HG03135 (cell line): ENCODE data around the gene SH3TC1.
A peak's percentile ranks its signal among the peaks of the same experiment; 100 is the strongest.

Experiments
- ATAC-seq: cut with Tn5 transposase; IDR thresholded peaks from one replicate; pipeline ENCODE4 v1.9.1; 2021; ENCODE audit warnings: mild to moderate bottlenecking, moderate library complexity; ENCODE audit not compliant: unreplicated experiment

SH3TC1 gene

DNA sequence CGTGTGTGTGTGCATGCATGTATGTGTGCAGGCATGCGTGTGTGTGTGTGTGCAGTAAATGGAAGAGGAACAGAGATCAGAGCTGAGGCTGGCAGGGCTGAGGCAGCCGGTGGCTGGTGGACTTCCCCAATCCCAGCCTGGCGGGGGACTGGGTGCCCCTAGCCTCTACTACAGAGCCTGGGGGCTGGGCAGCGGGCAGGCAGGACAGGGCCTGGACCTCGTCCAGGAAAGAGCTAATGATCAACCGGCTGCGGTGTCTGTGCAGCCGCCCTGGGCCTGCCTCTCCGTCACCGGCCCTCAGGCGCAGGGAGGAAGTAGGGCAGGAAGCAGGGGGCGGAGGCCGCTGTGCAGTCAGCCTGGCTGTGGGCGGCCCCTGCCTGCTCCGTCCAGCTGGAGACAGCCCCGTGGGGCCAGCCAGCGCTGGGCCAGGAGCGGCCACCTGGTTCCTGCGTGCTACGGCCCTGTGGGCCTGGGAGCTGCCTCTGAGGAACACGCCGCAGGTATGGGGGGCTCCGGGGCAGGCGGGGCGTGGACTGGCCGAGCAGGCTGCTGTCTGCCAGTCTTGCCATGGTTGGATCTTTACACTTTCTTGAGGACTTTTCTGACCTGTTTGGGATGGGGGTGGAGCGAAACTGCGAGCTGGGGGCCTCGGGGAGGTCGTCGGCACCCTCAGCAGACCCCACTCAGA is at the start of gene SH3TC1:
TSS of gene SH3TC1 (plus strand) at position 385 of the 688 bp plus-strand sequence. CDS start 5,905 bp downstream, outside the sequence.
- peak; percentile 76 for ATAC-seq

- no peak for ATAC-seq
Measured at GRCh38 chr4:8149664-8150063, 49.4 kb upstream of the SH3TC1 start.

- no peak for ATAC-seq
Measured at GRCh38 chr4:8150152-8151090, 48.7 kb upstream of the SH3TC1 start.

DNA sequence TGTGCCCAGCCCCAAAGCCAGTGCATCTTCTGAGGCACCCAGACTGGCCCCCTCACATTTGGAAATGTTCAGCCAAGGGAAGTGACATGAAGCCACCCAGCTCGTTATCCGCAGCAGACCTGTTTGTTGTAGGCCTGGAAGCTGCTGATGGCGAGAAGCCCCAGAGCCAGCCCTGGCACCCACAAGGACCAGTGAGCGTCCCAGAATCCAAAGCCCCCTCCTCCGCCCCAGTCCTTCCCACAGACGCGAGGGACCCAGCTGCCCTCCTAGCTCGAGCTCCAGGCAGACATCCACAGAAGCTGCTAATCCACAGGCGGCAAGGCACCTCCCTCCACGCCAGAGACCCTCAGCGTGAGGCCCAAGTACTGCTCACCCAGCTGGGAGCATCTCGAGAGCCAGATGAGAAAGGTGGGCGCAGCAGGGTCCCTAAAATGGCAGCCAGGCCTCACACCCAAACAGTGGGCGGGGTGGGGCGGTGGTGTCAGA is 47.9 kb upstream of the SH3TC1 start:
- no peak for ATAC-seq

DNA sequence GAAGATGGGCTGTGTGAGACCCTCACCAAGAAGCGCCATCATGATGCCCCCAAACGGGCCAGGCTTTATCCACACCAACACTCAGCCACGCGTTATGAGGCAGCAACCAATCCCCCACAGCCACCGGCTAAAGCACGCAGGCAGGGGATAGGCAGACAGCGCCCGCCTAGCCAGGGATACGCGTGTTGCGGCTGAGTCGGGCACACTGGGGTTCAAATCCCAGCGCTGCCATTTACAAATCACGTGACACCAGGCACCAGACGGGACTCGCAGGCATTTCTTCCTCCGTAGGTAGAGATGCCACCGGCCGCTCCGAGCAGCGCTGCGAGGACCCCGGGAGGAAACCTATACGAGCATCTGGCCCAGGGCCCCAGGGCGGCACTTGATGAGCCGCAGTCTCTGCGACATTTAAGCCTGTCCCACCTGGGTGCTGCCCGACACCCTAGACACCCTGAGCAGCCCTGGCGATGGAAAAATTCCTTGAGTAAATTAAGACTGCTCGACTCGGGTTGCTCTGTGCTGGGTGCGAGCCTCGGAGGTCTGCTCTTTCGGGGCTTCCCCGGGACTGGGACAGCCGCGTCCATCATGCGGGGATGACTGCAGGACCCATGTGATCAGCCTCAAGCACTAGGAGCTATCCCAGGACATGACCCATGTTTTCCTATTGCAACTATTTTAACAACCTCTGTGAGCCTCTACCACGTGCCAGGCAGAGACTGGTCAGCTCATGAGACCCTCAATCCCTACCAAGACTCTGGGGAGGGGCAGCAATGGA is 46.8 kb upstream of the SH3TC1 start:
- no peak for ATAC-seq

DNA sequence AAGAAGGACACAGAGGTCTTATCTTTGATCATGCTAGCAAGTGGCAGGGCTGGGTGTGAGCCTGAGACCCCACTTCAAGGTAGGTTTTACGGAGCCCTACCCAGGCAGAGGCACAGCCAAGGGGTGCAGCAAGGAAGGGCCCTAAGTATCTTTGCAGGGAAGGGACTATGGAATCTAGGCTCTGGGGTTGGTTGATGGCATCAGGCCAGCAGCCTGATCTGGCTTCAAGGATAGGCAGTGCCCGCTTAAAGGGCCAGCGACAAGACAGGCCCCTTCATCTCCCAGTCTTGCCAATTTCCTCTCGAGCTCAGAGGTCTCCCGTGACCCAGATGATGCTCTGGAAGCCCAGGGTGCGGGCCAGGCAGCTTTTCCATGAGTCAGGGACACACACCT is 46.2 kb upstream of the SH3TC1 start:
- ATAC-seq, result no peak

DNA sequence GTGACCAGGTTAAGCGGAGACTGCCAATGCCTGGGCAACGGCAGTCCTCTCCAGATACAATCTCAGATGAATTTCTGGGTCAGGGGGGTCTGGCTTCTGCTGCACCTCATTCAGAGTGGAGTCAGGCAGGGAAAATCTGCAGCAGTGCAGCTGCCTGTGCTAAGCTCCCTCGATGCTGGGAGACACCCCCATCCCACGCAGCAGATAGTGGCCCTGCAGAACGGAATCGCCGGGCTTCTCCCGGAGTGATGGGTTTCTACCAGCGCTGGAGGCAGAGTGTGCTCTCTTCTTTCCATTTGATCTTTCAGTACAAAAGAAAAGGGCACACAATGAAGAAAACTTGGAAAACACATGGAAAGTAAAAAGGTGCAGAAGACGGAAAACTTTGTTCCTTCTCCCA is 45.6 kb upstream of the SH3TC1 start:
- no peak for ATAC-seq

- no peak for ATAC-seq
Measured at GRCh38 chr4:8155048-8155447, 44.0 kb upstream of the SH3TC1 start.

DNA sequence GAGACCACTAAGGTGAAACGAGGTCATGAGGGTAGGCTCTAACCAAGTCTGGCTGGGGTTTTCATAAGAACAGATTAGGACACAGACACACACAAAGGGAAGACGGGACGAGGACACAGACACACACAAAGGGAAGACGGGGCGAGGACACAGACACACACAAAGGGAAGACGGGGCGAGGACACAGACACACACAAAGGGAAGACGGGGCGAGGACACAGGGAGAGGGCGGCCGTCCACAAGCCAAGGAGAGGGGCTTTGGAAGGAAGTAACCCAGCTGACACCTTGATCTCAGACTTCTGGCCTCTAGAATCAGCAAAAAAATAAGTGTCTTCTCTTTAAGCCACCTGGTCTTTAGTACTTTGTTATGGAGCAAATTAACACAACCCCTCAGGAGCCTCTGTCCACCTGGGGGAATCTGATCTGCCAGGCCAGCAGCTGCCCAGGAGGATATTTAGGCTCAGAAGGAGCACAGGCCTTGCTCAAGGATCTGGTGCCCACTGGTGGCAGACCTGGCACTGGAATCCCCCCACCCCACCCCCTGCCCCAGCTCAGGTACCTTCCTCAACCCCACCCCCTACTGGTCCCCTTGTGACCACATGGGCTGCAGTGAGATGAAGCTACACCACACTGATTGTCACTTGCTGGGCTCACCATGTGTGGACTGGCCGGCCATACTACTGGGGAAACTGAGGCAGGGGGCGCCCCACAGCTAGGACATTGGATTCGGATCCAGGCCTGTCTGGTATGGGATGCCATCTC is 43.2 kb upstream of the SH3TC1 start:
- no peak for ATAC-seq

DNA sequence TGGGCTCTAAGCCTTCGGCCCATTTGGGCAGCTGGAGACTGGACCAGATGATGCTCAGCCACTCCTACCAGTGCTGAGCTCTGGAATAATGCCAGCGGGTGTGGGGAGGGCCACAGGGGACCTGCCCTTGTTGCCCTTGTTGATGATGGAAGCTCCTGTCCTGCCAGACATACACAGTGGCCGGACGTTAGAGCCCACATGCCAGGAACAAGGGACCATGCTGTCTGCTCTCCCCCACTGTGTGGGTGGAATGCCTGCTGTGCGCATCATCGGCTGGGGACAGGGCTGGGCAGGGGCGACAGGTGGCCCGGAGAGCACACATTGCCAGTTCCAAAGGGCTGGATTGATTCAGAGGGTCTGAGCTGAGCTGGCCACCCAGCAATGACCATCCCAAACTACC is 42.5 kb upstream of the SH3TC1 start:
- ATAC-seq, result no peak

DNA sequence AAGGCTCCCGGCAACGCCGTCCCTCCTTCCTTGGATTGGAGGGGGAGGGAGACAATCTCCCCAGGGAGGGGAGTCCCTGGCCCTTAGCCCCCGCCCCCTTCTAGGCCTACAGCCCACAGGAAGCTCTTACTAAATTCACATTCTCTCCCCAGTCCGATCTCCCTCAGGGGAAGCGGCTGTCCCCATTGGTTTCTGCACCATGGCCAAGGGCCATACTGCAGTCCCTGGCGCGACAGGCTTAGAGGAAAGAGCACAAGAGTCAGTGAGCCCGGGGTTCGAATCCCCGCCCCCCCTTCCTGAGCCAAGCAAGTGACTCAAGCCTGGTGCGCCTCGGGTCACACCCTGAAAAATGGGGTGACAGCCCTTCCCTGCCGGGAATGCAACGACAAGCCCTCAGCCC is 41.6 kb upstream of the SH3TC1 start:
- ATAC-seq, result no peak

DNA sequence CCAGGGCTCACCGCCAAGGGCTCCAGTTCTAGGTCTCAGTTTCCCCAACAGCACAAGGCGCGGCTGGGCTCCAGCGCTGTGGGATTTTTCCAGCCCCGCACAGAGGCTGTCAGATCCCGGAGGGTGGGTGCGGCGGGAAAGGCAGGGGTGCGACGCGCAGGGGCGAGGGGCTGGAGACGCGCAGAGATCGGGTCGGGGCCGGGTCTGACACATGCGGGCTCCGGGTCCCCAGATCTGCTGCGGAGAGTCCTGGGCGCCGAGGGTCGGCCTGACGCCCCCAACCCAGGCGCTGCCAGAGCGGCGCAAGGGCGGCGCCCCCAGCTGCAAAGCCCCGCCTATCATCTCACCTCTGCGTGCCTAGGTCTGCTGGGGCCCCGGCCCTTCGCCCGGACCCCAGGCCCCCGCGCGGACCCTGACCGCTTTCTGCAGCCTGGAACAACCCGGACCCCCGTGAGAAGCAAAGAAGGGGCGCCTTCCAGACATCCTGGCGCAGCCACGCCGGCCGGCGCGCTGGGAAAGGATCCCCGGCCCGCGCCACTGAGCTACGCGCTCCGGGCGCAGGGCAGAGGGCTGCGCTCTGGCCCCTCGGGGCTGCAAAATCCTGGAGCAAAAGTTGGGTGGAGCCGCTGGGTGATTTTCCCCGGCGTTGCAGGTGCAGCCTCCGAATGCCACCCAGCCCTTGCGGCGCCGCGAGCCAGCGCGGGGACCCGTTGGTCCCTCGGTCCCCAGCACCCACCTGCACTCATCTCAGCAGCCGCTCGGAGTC is 41.0 kb upstream of the SH3TC1 start:
- ATAC-seq, result no peak

- ATAC-seq, result peak; percentile 97
Measured at GRCh38 chr4:8158710-8159536, 40.2 kb upstream of the SH3TC1 start, which contains the start of gene ABLIM2. Gene ABLIM2, minus strand, starts transcription at chr4:8158813. Its CDS starts 124 bp downstream, at chr4:8158689.

GRCh38 chr4:8159537-8160232 is 39.4 kb upstream of the SH3TC1 start:
- ATAC-seq, result no peak

DNA sequence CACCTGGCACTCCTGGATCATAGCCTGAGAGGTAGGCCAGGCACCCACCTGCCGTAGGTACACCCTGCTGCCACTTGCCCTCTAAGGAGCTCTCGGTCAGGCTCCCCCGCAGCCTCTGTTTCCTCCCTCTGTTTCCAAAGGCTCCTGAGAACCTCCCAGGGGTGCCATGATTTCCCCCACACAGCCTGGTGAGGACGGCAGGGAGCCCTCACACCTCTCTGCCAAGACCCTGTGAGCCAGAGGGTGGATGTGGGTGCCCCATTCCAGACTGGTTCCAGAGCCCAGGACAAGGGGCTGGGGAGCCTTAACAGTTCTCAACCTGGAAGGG is 38.9 kb upstream of the SH3TC1 start:
- ATAC-seq, result no peak

DNA sequence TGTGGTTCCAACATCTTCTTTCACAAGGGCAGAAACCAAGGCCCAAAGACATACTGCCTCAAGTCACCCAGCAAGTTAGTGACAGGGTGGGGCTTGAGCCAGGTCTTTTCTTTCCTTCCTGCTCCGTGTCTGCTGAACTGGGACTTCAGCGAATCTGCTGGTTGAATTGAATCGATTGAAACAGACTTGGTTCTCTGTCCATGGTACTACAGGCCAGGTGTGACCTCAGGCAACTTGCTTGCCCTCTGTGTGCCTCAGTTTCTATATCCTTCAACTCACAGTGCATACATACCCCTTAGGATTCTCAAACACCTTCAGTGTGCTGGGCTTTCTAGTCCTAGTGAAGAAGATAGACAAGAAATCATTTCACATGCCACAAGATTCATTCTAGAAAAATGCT is 38.5 kb upstream of the SH3TC1 start:
- no peak for ATAC-seq

DNA sequence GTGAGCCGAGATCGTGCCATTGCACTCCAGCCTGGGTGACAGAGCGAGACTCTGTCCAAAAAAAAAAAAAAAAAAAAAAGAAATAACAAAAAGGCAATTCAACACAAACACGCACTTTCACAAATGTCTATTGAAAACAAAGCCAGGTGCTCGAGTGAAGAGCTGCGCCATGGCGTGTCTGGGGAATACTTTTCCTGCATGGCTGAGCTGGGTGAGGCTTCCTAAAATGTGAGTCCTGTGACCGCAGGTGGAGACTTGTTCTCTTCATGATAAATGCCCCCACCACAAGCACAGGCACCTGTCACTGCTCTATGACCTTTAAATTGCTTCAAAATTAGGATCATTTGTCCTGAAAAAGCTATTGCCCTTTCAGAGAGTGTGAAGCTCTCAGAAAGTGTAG is 36.5 kb upstream of the SH3TC1 start:
- no peak for ATAC-seq

- ATAC-seq, result no peak
Measured at GRCh38 chr4:8163026-8163425, 36.1 kb upstream of the SH3TC1 start.
